Measurements from ENCODE around the gene MRPS11.

DNA sequence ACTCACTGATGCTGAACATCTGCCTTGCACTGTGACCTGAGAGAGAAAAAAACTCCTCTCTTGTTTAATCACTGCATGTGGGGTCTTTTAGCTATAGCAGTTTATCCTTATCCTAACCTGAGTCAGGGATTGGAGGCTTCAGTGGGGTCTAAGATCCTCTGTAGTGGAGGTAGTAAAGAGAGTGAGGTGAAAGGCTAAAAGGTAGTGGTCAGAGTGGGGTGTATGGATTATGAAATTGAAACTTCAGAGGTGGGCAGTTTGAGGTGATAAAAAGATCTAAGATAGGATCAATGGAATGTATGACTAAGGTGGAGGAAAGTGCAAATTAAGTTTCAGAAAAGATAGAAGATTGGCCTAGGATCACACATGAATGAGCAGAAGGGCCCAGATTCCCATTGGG is 42.5 kb downstream of the MRPS11 start:
- TF ChIP-seq CTCF (IDR thresholded peaks at IDR 0.05 in 4 of 5, conservative IDR thresholded peaks at IDR 0.05 in 1 of 5) (no peak), POLR2A (IDR thresholded peaks at IDR 0.05) (no peak)
